Muscle of leg (tissue), 11 donors: Measurements from ENCODE around the gene PPP1R13B. TPM values are rescaled to one million over a fixed set of nuclear protein-coding genes. Genes with fewer than 3 reads are reported as not detected.

ENCODE experiments used
- DNase-seq: peaks from one replicate; pipeline ENCODE4 v3.0.0; 2013
- H3K27ac ChIP-seq: one replicate; pipeline ENCODE4 v1.5.1; 2013; ENCODE audit warnings: mild to moderate bottlenecking, low read length, control low read depth
- H3K27me3 ChIP-seq: one replicate; pipeline ENCODE4 v1.6.1; 2013; ENCODE audit warnings: low read length; ENCODE audit not compliant: control insufficient read depth, insufficient read depth
- H3K36me3 ChIP-seq: one replicate; pipeline ENCODE4 v1.6.1; 2013; ENCODE audit warnings: low read length; ENCODE audit not compliant: control insufficient read depth, insufficient read depth
- H3K4me1 ChIP-seq: one replicate; pipeline ENCODE4 v1.6.1; 2013; ENCODE audit warnings: low read length; ENCODE audit not compliant: control insufficient read depth, insufficient read depth
- H3K4me3 ChIP-seq: one replicate; pipeline ENCODE4 v1.5.1; 2013; ENCODE audit warnings: low read length, control low read depth
- H3K9me3 ChIP-seq: replicated peaks from 2 replicates; pipeline ENCODE4 v1.6.1; 2013; ENCODE audit warnings: low read depth, low read length; ENCODE audit not compliant: control insufficient read depth
- WGBS: methylation state at CpG from one replicate; pipeline ENCODE4 v1.1.5; 2013; ENCODE audit warnings: missing lambda C conversion rate; ENCODE audit not compliant: insufficient coverage; 5-methylcytosine and 5-hydroxymethylcytosine counted together
- polyA plus RNA-seq, 8 donors: library from polyadenylated mRNA; unstranded; fragments of 120-200 nt; gene quantifications; one replicate each; pipeline versions ENCODE4 v1.2.1 to v1.2.3, GENCODE V29; 2013; ENCODE audit warnings: inconsistent platforms in 1 of 8, low replicate concordance in 1 of 8; ENCODE audit not compliant: insufficient read length in 8 of 8, insufficient read depth in 1 of 8
- total RNA-seq: library from RNA; stranded (reverse); fragments of 120-200 nt; gene quantifications from one replicate; pipeline ENCODE4 v1.2.4, GENCODE V29; 2013

PPP1R13B gene
- total and polyA plus RNA-seq, 9 donors = 6.2 to 13.6 (median 9.1) TPM

DNA sequence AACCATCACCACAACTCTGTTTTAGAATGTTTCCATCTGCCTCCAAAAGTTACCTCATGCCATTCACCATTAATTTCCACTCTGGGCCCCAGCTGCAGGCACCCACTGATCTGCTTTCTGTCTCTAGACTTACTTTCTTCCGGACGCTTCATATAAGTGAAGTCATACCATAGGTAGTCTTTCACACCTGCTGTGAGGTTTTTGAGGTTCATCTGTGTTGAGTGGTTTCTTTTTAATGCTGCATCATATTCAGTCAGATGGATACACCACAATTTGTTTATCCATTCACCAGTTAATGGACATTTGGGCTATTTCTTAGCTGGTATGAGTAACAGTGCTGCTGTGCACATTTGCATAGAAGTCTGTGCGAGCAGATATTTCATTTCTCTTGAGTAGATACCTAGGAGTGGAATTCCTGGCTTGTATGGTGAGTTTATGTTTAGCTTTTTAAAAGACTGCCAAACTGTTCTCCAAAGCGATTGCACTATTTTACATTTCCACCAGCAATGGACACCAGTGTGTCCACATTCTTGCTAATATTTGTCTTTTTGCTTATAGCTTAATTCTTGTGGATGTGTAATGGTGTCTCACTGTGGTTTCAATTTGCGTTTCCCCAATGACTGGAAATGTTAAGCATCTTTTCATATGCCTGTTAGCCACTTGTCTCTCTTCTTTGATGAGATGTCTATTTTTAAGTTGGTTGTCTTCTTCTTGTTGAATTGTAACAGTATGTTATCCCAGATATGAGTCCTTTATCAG is 83.5 kb downstream of the PPP1R13B start:
- Histone ChIP-seq H3K4me3 (no peak overlapping the region), H3K27me3 (no peaks in the 10 kb centered on the region), H3K4me1 (no peaks in the 10 kb centered on the region), H3K27ac (no peak overlapping the region), H3K36me3 (no peaks in the 10 kb centered on the region), H3K9me3 (no peaks in the 10 kb centered on the region)
- WGBS = no CpG with 5 or more reads among the region's 5 CpGs
- DNase-seq = no peak

DNA sequence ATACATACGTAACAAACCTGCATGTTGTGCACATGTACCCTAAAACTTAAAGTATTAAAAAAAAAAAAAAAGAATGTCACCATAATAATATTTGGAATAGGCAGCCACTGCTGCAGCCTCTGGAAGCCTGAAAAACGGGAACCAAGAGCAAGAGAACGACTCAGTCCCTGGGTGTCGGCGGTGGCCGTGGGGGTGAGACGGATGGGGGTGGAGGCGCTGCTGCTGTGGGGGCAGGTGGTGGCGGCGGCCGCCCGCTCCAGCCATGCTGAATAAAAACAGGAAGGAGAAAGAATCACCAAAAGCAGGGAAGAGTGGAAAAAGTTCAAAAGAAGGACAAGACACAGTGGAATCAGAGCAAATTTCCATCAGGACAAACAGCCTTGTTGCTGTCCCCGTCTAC is 84.8 kb downstream of the PPP1R13B start:
- Histone ChIP-seq H3K4me3 (no peak overlapping the region), H3K27me3 (no peaks in the 10 kb centered on the region), H3K9me3 (no peaks in the 10 kb centered on the region), H3K36me3 (no peaks in the 10 kb centered on the region), H3K27ac (no peak overlapping the region), H3K4me1 (no peaks in the 10 kb centered on the region)
- DNase-seq = no peak
- WGBS = 78% methylated on average over 11 of the region's 13 CpGs

- Histone ChIP-seq H3K27me3 (no peaks in the 10 kb centered on the region), H3K4me3 (no peak overlapping the region), H3K36me3 (no peaks in the 10 kb centered on the region), H3K27ac (no peak overlapping the region), H3K4me1 (no peaks in the 10 kb centered on the region), H3K9me3 (no peaks in the 10 kb centered on the region)
- WGBS = no CpG with 5 or more reads among the region's 1 CpG
- no peak for DNase-seq
These were observed 85.3 kb downstream of the PPP1R13B start for GRCh38 chr14:103762036-103762435.

DNA sequence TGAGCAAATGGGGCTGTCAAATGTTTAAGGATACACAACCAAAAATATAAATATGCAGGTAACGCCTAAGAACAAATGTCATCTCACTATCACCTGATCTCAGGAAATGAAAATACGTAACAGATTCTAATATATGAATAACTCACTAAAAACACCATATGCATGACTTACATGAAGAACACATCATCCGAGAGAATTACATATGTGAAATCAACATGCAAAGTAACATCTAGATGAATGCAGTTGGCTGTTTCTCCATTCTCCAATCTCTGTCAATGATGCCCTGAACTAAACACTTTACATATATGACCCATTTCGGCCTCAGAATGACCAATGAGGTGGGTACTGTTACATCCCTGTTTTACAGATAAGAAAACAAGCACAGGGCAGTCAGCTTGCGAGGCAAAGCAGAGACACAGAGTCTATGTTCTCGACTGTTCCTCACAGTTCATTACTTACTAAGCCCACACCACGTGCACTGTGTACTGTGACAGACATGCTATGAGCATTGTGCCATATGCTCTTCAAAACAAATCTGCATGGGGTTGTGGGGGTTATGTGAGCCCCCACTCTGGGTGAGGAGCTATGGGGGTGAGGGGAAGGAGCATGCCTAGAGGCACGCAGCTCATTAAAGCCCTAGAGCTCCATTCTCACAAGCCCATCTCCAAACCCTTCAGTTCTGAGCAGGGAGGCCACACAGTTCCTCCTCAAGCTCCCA is 89.2 kb downstream of the PPP1R13B start:
- Histone ChIP-seq H3K4me1 (no peaks in the 10 kb centered on the region), H3K27me3 (no peaks in the 10 kb centered on the region), H3K9me3 (no peaks in the 10 kb centered on the region), H3K27ac (no peak overlapping the region), H3K36me3 (no peaks in the 10 kb centered on the region), H3K4me3 (no peak overlapping the region)
- 100% methylated on average over 1 of the region's 8 CpGs for WGBS
- no peak for DNase-seq

- no peak for DNase-seq
- no peak overlapping the region for H3K4me3 ChIP-seq
- H3K27me3 ChIP-seq = no peaks in the 10 kb centered on the region
- H3K9me3 ChIP-seq = no peaks in the 10 kb centered on the region
- no peaks in the 10 kb centered on the region for H3K4me1 ChIP-seq
- H3K27ac ChIP-seq = no peak overlapping the region
- WGBS = 92% methylated on average over 2 of the region's 6 CpGs
- H3K36me3 ChIP-seq = no peaks in the 10 kb centered on the region
These were observed 92.3 kb downstream of the PPP1R13B start for GRCh38 chr14:103755060-103755459.

- Histone ChIP-seq H3K4me1 (no peaks in the 10 kb centered on the region), H3K36me3 (no peaks in the 10 kb centered on the region), H3K4me3 (no peak overlapping the region), H3K9me3 (no peaks in the 10 kb centered on the region), H3K27ac (no peak overlapping the region), H3K27me3 (no peaks in the 10 kb centered on the region)
- no peak for DNase-seq
- 78% methylated on average over 8 of the region's 9 CpGs for WGBS
These were observed 93.6 kb downstream of the PPP1R13B start for GRCh38 chr14:103753774-103754173.

- Histone ChIP-seq H3K27me3 (no peaks in the 10 kb centered on the region), H3K36me3 (peaks cover 4% of the 10 kb centered on the region), H3K9me3 (no peaks in the 10 kb centered on the region), H3K4me3 (no peak overlapping the region), H3K4me1 (no peaks in the 10 kb centered on the region), H3K27ac (no peak overlapping the region)
- no peak for DNase-seq
- whole genome bisulfite sequencing = 100% methylated on average over 2 of the region's 5 CpGs
These were observed 97.5 kb downstream of the PPP1R13B start for GRCh38 chr14:103749860-103750259.

DNA sequence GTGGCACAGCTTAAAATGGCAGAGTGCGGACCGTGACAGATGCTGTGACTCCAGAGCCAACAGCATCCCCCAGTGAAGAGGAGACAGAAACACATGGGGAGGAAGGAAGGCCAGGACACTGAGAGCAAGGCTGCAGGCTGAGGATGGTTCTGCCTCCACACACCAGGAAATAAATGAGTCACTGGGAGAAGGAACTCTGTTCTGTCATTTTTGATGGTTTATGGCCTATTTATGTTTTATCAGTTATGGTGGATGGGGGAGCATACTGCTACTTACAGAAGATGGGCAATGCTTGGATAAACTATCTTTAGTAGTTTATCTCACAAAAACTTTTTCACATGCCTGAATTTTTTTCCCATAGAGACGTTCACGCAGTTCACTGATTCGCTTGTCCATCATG is 97.9 kb downstream of the PPP1R13B start:
- H3K27me3 ChIP-seq = no peaks in the 10 kb centered on the region
- peaks cover 8% of the 10 kb centered on the region for H3K36me3 ChIP-seq
- H3K4me1 ChIP-seq = no peaks in the 10 kb centered on the region
- 100% methylated on average over 2 of the region's 5 CpGs for WGBS
- no peaks in the 10 kb centered on the region for H3K9me3 ChIP-seq
- no peak for DNase-seq
- H3K27ac ChIP-seq = no peak overlapping the region
- no peak overlapping the region for H3K4me3 ChIP-seq

DNA sequence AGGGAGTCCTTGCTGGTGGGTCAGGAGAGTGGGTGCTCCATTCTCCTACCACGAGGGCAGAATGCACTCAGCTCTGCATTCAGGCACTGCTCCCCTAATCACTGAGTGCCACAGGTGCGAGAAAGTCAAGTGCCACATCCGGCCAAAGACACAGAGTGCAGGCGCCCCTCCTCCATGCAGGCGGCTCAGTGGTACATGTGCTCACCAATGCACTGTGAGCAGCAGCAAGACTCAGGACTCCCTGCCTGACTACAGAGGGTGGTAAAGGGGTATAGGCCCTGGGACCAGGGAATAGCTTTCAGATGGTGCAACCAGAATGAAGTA is 98.9 kb downstream of the PPP1R13B start:
- no peak overlapping the region for H3K27ac ChIP-seq
- no peaks in the 10 kb centered on the region for H3K9me3 ChIP-seq
- no peaks in the 10 kb centered on the region for H3K4me1 ChIP-seq
- 87% methylated on average over 4 of the region's 5 CpGs for WGBS
- DNase-seq = no peak
- H3K4me3 ChIP-seq = no peak overlapping the region
- H3K27me3 ChIP-seq = no peaks in the 10 kb centered on the region
- H3K36me3 ChIP-seq = peaks cover 8% of the 10 kb centered on the region

- WGBS = 87% methylated on average over 8 of the region's 10 CpGs
These were observed 100.7 kb downstream of the PPP1R13B start for GRCh38 chr14:103746701-103747100.

More at GRCh38 chr14:103746701-103747100, 100.7 kb downstream of the PPP1R13B start:
- Histone ChIP-seq H3K36me3 (peaks cover 10% of the 10 kb centered on the region), H3K9me3 (no peaks in the 10 kb centered on the region), H3K4me1 (no peaks in the 10 kb centered on the region), H3K27ac (no peak overlapping the region), H3K4me3 (no peak overlapping the region), H3K27me3 (no peaks in the 10 kb centered on the region)
- DNase-seq = no peak
